Stimulated activated CD4-positive, alpha-beta T cell treated with anti-CD3 and anti-CD28 coated beads, Interleukin-4, amount 100 ng/mL, for 48 hours (primary cell): ENCODE data around the gene IFT20.
"Not testable (repeated sequence)": the region's sequence is repeated elsewhere in the genome, so short reads cannot be mapped to it uniquely, and the experiment has no call there.

Experiments used
- DNase-seq, 2 donors: peaks; one replicate each; pipeline ENCODE4 v3.0.0-alpha.2; 2020; ENCODE audit warnings: low read depth in 2 of 2

Gene IFT20

GRCh38 chr17:28315846-28316705 is 19.2 kb downstream of the IFT20 start:
- no peak for DNase-seq

- DNase-seq: no peak
Observed at GRCh38 chr17:28313841-28314240, 21.4 kb downstream of the IFT20 start.

GRCh38 chr17:28306954-28307401 is 28.3 kb downstream of the IFT20 start:
- no peak for DNase-seq

- DNase-seq: no peak
Observed at GRCh38 chr17:28298449-28298848, 36.8 kb downstream of the IFT20 start.

GRCh38 chr17:28295677-28296578 is 39.3 kb downstream of the IFT20 start:
- DNase-seq: no peak

GRCh38 chr17:28293994-28294393 is 41.3 kb downstream of the IFT20 start:
- no peak for DNase-seq

GRCh38 chr17:28292878-28293277 is 42.4 kb downstream of the IFT20 start:
- not testable (repeated sequence) for DNase-seq

- no peak for DNase-seq
Observed at GRCh38 chr17:28291780-28292330, 43.4 kb downstream of the IFT20 start.

GRCh38 chr17:28290703-28291102 is 44.6 kb downstream of the IFT20 start:
- DNase-seq: no peak

GRCh38 chr17:28285965-28286364 is 49.3 kb downstream of the IFT20 start:
- no peak for DNase-seq

- no peak for DNase-seq
Observed at GRCh38 chr17:28282596-28282995, 52.7 kb downstream of the IFT20 start.

- no peak for DNase-seq
Observed at GRCh38 chr17:28280826-28281225, 54.4 kb downstream of the IFT20 start.

GRCh38 chr17:28279411-28279810 is 55.9 kb downstream of the IFT20 start:
- DNase-seq: no peak
